K562 (cell line): Measurements from ENCODE around the gene MYADML2. TPM values are rescaled to one million over a fixed set of nuclear protein-coding genes. Genes with fewer than 3 reads are reported as not detected.
A peak's percentile ranks its signal among the peaks of the same experiment; 100 is the strongest.

Experiments used
- ATAC-seq: fragments of 200-7000 bp; cut with Tn5 transposase; 3 replicates; pipeline ENCODE4 v1.9.1; 2020; ENCODE audit warnings: moderate library complexity
- BruUV-seq: library from RNA; stranded (reverse); fragments of 400-500 nt; replicated peaks from 2 replicates; lab custom pipeline; 2021; lab: Mats Ljungman, UMichigan
- CTCF ChIA-PET: fragments of 300-600 bp; formaldehyde crosslinking; extraction: SDS; loops from one replicate; lab custom pipeline; 2021; ENCODE audit warnings: low intra/inter-chr PET ratio; lab: Yijun Ruan, JAX
- POLR2A ChIA-PET: fragments of 300-600, 350-650 bp; sonication (Branson Sonifier 250); formaldehyde crosslinking; extraction: SDS; loops from one replicate; lab custom pipeline; 2021; ENCODE audit warnings: antibody characterized with exemption, inconsistent platforms; lab: Yijun Ruan, JAX
- DNase-seq, 4 experiments: peaks; one replicate each; pipeline versions ENCODE4 v3.0.0 to v3.0.0-alpha.2; 2011 to 2018; ENCODE audit warnings: low spot score in 3 of 4, mixed read lengths in 3 of 4; ENCODE audit errors: extremely low read depth in 1 of 4
- FAIRE-seq: peaks from 2 replicates; lab custom pipeline; 2011; peaks lifted over from hg19 to GRCh38; lab: Jason Lieb, UNC
- H2AFZ ChIP-seq: 2 replicates; pipeline ENCODE4 v1.6.0; 2011; ENCODE audit warnings: low read depth, low read length, control low read depth, inconsistent platforms
- H3K27ac ChIP-seq: fragments of 200-600 bp; 3 replicates; pipeline ENCODE4 v1.8.0; 2011; ENCODE audit warnings: low read depth, mild to moderate bottlenecking, control low read depth, inconsistent platforms, low read length, moderate library complexity, mixed read lengths; ENCODE audit errors: extremely low read depth
- H3K27me3 ChIP-seq, 2 experiments: fragments of 300-600 bp in 1 of 2; 2 replicates in 1 of 2; 3 replicates in 1 of 2; pipeline versions ENCODE4 v1.6.0 to v1.8.0; 2011; ENCODE audit warnings: inconsistent platforms in 2 of 2, low read length in 2 of 2, mild to moderate bottlenecking in 1 of 2, mixed read lengths in 1 of 2, moderate library complexity in 1 of 2; ENCODE audit not compliant: control insufficient read depth in 2 of 2, insufficient read depth in 2 of 2
- H3K36me3 ChIP-seq: fragments of 300-600 bp; 3 replicates; pipeline ENCODE4 v1.8.0; 2011; ENCODE audit warnings: mild to moderate bottlenecking, low read length, inconsistent platforms; ENCODE audit not compliant: control insufficient read depth, insufficient read depth
- H3K4me1 ChIP-seq, 2 experiments: fragments of 200-600 bp in 1 of 2; replicated peaks in 1 of 2; 2 replicates in 1 of 2; 3 replicates in 1 of 2; pipeline versions ENCODE4 v1.5.1 to v1.8.0; 2011; ENCODE audit warnings: inconsistent platforms in 2 of 2, low read length in 2 of 2, mild to moderate bottlenecking in 1 of 2, mixed read lengths in 1 of 2, moderate library complexity in 1 of 2; ENCODE audit not compliant: control insufficient read depth in 2 of 2, insufficient read depth in 2 of 2
- H3K4me2 ChIP-seq: 2 replicates; pipeline ENCODE4 v1.6.1; 2011; ENCODE audit warnings: low read length, control low read depth, inconsistent platforms, mixed read lengths; ENCODE audit not compliant: insufficient read depth
- H3K4me3 ChIP-seq: fragments of 200-600 bp; sonication (generic), shearing (Covaris generic); 2 replicates; pipeline ENCODE4 v1.5.1; 2016; ENCODE audit warnings: control low read depth, inconsistent platforms
- H3K79me2 ChIP-seq: fragments of 200-600 bp; 3 replicates; pipeline ENCODE4 v1.8.0; 2011; ENCODE audit warnings: low read length, inconsistent platforms; ENCODE audit not compliant: control insufficient read depth, insufficient read depth
- H3K9ac ChIP-seq, 2 experiments: 2 replicates each; pipeline versions ENCODE4 v1.6.0 to v1.6.1; 2011; ENCODE audit warnings: low read depth in 2 of 2, low read length in 2 of 2, control low read depth in 1 of 2, inconsistent platforms in 1 of 2, mild to moderate bottlenecking in 1 of 2, mixed read lengths in 1 of 2; ENCODE audit not compliant: insufficient read depth in 1 of 2
- H3K9me1 ChIP-seq: one replicate; pipeline ENCODE4 v1.6.0; 2011; ENCODE audit warnings: inconsistent platforms, mild to moderate bottlenecking, low read length, moderate library complexity; ENCODE audit not compliant: control insufficient read depth, insufficient read depth
- H3K9me3 ChIP-seq: replicated peaks from 2 replicates; pipeline ENCODE4 v1.5.1; 2011; ENCODE audit warnings: low read depth, low read length, inconsistent platforms; ENCODE audit not compliant: control insufficient read depth, insufficient read depth
- H4K20me1 ChIP-seq: replicated peaks from 2 replicates; pipeline ENCODE4 v1.6.1; 2011; ENCODE audit warnings: low read length, inconsistent platforms, mixed read lengths; ENCODE audit not compliant: control insufficient read depth, insufficient read depth
- HLTF ChIP-seq: fragments of 450-650 bp; IDR thresholded peaks from 2 replicates; pipeline ENCODE4 v1.6.1; 2016
- PHF8 ChIP-seq: fragments of 200-600 bp; sonication (generic); IDR thresholded peaks from 2 replicates; pipeline ENCODE4 v1.6.1; 2012; ENCODE audit warnings: mixed run types, mild to moderate bottlenecking, inconsistent platforms, low read length, moderate library complexity, borderline replicate concordance
- POLR2G ChIP-seq: fragments of 200-400 bp; formaldehyde crosslinking; IDR thresholded peaks from 2 replicates; pipeline ENCODE4 v1.6.1; 2017; ENCODE audit warnings: low read depth, mild to moderate bottlenecking, antibody characterized with exemption, low read length, moderate library complexity
- RBFOX2 ChIP-seq: fragments of 200-400 bp; formaldehyde crosslinking; IDR thresholded peaks from 2 replicates; pipeline ENCODE4 v1.6.1; 2017; ENCODE audit warnings: low read depth, mild to moderate bottlenecking, low read length, moderate library complexity
- THRA ChIP-seq: fragments of 450-650 bp; IDR thresholded peaks from 2 replicates; pipeline ENCODE4 v1.6.1; 2017; ENCODE audit warnings: mild to moderate bottlenecking, moderate library complexity
- ZNF121 ChIP-seq: sonication (generic); formaldehyde crosslinking; conservative IDR thresholded peaks from 2 replicates; pipeline ENCODE4 v1.8.0; 2022; ENCODE audit warnings: missing genetic modification reagents
- ZNF146 ChIP-seq: IDR thresholded peaks from one replicate; pipeline ENCODE4 v1.6.1; 2018; ENCODE audit warnings: missing compliant biosample characterization; ENCODE audit not compliant: unreplicated experiment
- ZNF282 ChIP-seq: sonication (generic); formaldehyde crosslinking; IDR thresholded peaks from 2 replicates; pipeline ENCODE4 v1.8.1; 2023; ENCODE audit warnings: missing genetic modification reagents
- WGBS: fragments of 100-300 bp; shearing (Covaris generic); methylation state at CpG from one replicate; pipeline ENCODE4 v1.1.6; 2016; ENCODE audit warnings: low coverage, mixed read lengths; ENCODE audit not compliant: insufficient coverage; ENCODE audit errors: missing lambda C conversion rate; 5-methylcytosine and 5-hydroxymethylcytosine counted together
- in situ Hi-C: fragments of 300-500 bp; cut with MboI; formaldehyde crosslinking; loops from 4 replicates; pipeline ENCODE4 v1.15.0; 2018; ENCODE audit warnings: inconsistent platforms, mixed read lengths
- intact Hi-C: fragments of 100-400 bp; cut with micrococcal nuclease; formaldehyde crosslinking; loops from 2 replicates; pipeline ENCODE4 v1.14.2; 2022
- polyA plus RNA-seq, 8 experiments: library from polyadenylated mRNA; depleted of rRNA in 4 of 8; stranded (reverse) in 5 of 8; unstranded in 3 of 8; fragments of >200 nt; fragmentation: Nextera tagmentation in 2 of 8; fragmentation: Illumina TruSeq in 1 of 8; extraction: Ambion mirVana in 2 of 8; extraction: Trizol in 1 of 8; gene quantifications; 2 replicates each; pipeline versions ENCODE4 v1.2.1 to v1.2.3, GENCODE V29; 2011 to 2014; ENCODE audit warnings: inconsistent platforms in 1 of 8, missing spikeins in 1 of 8
- total RNA-seq, 7 experiments: library from RNA; depleted of rRNA in 6 of 7; stranded (reverse); fragments of >200 nt in 6 of 7; fragmentation: Illumina TruSeq in 2 of 7; extraction: Trizol in 2 of 7; gene quantifications; 2 replicates each; pipeline versions ENCODE4 v1.2.1 to v1.2.3, GENCODE V29; 2011 to 2021; ENCODE audit warnings: low replicate concordance in 1 of 7

The MYADML2 gene
- total and polyA plus RNA-seq, 9 of the 15 experiments (the other 6 are each of a cell fraction or from before 2014, with no cell fraction given), result not detected

DNA sequence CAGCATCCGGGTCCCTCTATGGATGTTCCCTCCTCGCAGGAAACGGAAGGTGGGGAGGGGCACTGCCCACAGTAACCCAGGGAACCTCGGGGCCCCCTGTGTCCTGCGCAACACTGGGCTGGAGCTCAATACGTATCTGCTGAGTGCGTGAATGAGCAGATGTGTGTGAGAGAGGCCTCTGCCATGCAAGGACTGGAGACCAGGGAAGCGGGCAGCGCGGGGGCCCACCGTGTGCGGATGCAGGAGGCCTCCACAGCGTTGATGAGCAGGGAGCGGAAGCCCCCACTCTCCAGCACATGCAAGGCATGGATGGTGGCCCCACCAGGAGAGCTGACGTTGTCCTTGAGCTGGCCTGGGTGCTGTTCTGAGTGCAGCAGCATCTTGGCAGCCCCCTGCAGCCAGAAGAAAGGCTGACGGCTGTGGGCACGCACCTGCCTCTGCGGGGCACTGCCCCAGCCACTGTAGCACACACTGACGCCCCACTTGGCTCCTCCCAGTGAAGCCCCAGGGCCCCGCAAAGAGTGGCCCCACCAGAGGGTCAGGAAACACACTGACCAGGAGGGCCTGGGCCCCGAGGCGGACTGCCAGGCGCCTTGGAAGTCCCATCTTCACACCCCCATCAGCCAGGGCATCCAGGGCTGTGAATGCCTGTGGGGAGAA, 12.8 kb downstream of the MYADML2 start:
- Histone ChIP-seq H4K20me1 (peaks cover 7% of the 10 kb centered on the region), H3K9me3 (no peaks in the 10 kb centered on the region), H3K27me3 (no peaks in the 10 kb centered on the region), H3K9ac (peak overlapping the region in 1 of 2 experiments; percentile 55; a peak in 2 of 4 replicates), H3K4me1 (peaks cover 30 to 96% of the 10 kb centered on the region in 2 experiments), H3K4me3 (no peak overlapping the region), H3K9me1 (peaks cover 13% of the 10 kb centered on the region)
- 91% methylated on average over 21 of the region's 23 CpGs for WGBS
- ATAC-seq (no peak), FAIRE-seq (no peak)
- CTCF ChIA-PET, result no interaction called here
- 0 out of 2 replicates have a peak, but pooled peaks have one; percentile 0 for TF ChIP-seq PHF8
- 0 out of 2 replicates have a peak, but pooled peaks have one; percentile 31 for TF ChIP-seq POLR2G
- TF ChIP-seq RBFOX2, result peak; percentile 53
- no peak for TF ChIP-seq HLTF
- TF ChIP-seq ZNF282, result no peak
- TF ChIP-seq THRA, result no peak
- TF ChIP-seq ZNF121, result no peak
- no peak for TF ChIP-seq ZNF146
- TF ChIP-seq, all 486 proteins: peak for 3
- POLR2A ChIA-PET, result interaction anchor here (0.5 to 1.6 kb wide), 7 partner anchors 8 to 679 kb away, joined by 3 to 6 read pairs (median 4); no protein-coding TSS in a partner anchor
- intact Hi-C loops (no loop called here), in situ Hi-C loops (no loop called here)
- Histone ChIP-seq H3K4me2 (no peak overlapping the region), H3K79me2 (peaks cover 25% of the 10 kb centered on the region), H2AFZ (no peak overlapping the region), H3K27ac (no peak overlapping the region), H3K36me3 (peaks cover 36% of the 10 kb centered on the region; the same call in 2 of the 3 replicates)
- BruUV-seq, result no TSS peak
- no peak for DNase-seq
